ENCODE results near the gene NEIL1.

- TF ChIP-seq CTCF (IDR thresholded peaks at IDR 0.05) (no peak), POLR2A (IDR thresholded peaks at IDR 0.05) (no peak), POLR2AphosphoS5 (IDR thresholded peaks at IDR 0.05) (no peak)
These were observed 8.1 kb upstream of the NEIL1 start for GRCh38 chr15:75338661-75339240.

All from breast epithelium (tissue), 3 donors.